RWPE2 (cell line): Measurements from ENCODE around the gene ERGIC1.

ENCODE experiments used
- ATAC-seq: fragments of 200-7000 bp; cut with Tn5 transposase; 3 replicates; pipeline ENCODE4 v1.9.1; 2021; ENCODE audit warnings: low read depth
- DNase-seq: peaks from one replicate; pipeline ENCODE4 v3.0.0-alpha.2; 2020; ENCODE audit warnings: low spot score
- H3K27ac ChIP-seq: fragments of 450-650 bp; 2 replicates; pipeline ENCODE4 v1.5.1; 2017; ENCODE audit warnings: mild to moderate bottlenecking; ENCODE audit not compliant: poor library complexity, severe bottlenecking
- H3K27me3 ChIP-seq: fragments of 250-450 bp; sonication (Bioruptor Pico); 2 replicates; pipeline ENCODE4 v1.5.1; 2021; ENCODE audit warnings: mild to moderate bottlenecking, moderate library complexity; ENCODE audit not compliant: insufficient read depth, poor library complexity, severe bottlenecking
- H3K36me3 ChIP-seq: fragments of 250-450 bp; sonication (Bioruptor Pico); 2 replicates; pipeline ENCODE4 v1.5.1; 2020; ENCODE audit warnings: low read depth, mild to moderate bottlenecking, moderate library complexity
- H3K4me1 ChIP-seq: fragments of 250-450 bp; sonication (Bioruptor Pico); 2 replicates; pipeline ENCODE4 v1.5.1; 2021; ENCODE audit warnings: mild to moderate bottlenecking, moderate library complexity; ENCODE audit not compliant: insufficient read depth, poor library complexity, severe bottlenecking
- H3K4me3 ChIP-seq: fragments of 250-450 bp; sonication (Bioruptor Pico); 2 replicates; pipeline ENCODE4 v1.5.1; 2021; ENCODE audit warnings: mild to moderate bottlenecking, moderate library complexity; ENCODE audit not compliant: severe bottlenecking
- H3K9me3 ChIP-seq: fragments of 250-450 bp; sonication (Bioruptor Pico); 2 replicates; pipeline ENCODE4 v1.5.1; 2021; ENCODE audit warnings: mild to moderate bottlenecking, moderate library complexity; ENCODE audit not compliant: severe bottlenecking
- CTCF ChIP-seq: fragments of 450-650 bp; IDR thresholded peaks from one replicate; pipeline ENCODE4 v1.5.1; 2017; ENCODE audit warnings: mild to moderate bottlenecking, moderate library complexity; ENCODE audit not compliant: poor library complexity, severe bottlenecking

Gene ERGIC1

GRCh38 chr5:172906436-172906835, 72.4 kb downstream of the ERGIC1 start:
- ATAC-seq = no peak
- no peak for TF ChIP-seq CTCF

GRCh38 chr5:172906888-172907287, 72.8 kb downstream of the ERGIC1 start:
- no peak for DNase-seq
- Histone ChIP-seq H3K27ac (peak overlapping the region; percentile 100), H3K36me3 (peaks cover 34% of the 10 kb centered on the region), H3K27me3 (no peaks in the 10 kb centered on the region), H3K4me1 (peaks cover 46% of the 10 kb centered on the region), H3K9me3 (no peaks in the 10 kb centered on the region), H3K4me3 (no peak overlapping the region)
- no peak for TF ChIP-seq CTCF
- no peak for ATAC-seq

More at GRCh38 chr5:172906436-172906835, 72.4 kb downstream of the ERGIC1 start:
- peaks cover 34% of the 10 kb centered on the region for H3K36me3 ChIP-seq
- no peak overlapping the region for H3K4me3 ChIP-seq
- peaks cover 46% of the 10 kb centered on the region for H3K4me1 ChIP-seq
- H3K27me3 ChIP-seq = no peaks in the 10 kb centered on the region
- DNase-seq = no peak
- H3K27ac ChIP-seq = peak overlapping the region; percentile 100
- no peaks in the 10 kb centered on the region for H3K9me3 ChIP-seq

GRCh38 chr5:172907657-172908056, 73.6 kb downstream of the ERGIC1 start:
- TF ChIP-seq CTCF = no peak
- ATAC-seq (no peak), DNase-seq (no peak)
- H3K27me3 ChIP-seq = no peaks in the 10 kb centered on the region
- H3K9me3 ChIP-seq = no peaks in the 10 kb centered on the region
- peak overlapping the region; percentile 100 for H3K27ac ChIP-seq
- H3K4me3 ChIP-seq = no peak overlapping the region
- H3K36me3 ChIP-seq = peaks cover 37% of the 10 kb centered on the region
- H3K4me1 ChIP-seq = peaks cover 39% of the 10 kb centered on the region

- ATAC-seq = no peak
- no peaks in the 10 kb centered on the region for H3K9me3 ChIP-seq
- TF ChIP-seq CTCF = no peak
These were observed 74.6 kb downstream of the ERGIC1 start for GRCh38 chr5:172908662-172909061.

DNA sequence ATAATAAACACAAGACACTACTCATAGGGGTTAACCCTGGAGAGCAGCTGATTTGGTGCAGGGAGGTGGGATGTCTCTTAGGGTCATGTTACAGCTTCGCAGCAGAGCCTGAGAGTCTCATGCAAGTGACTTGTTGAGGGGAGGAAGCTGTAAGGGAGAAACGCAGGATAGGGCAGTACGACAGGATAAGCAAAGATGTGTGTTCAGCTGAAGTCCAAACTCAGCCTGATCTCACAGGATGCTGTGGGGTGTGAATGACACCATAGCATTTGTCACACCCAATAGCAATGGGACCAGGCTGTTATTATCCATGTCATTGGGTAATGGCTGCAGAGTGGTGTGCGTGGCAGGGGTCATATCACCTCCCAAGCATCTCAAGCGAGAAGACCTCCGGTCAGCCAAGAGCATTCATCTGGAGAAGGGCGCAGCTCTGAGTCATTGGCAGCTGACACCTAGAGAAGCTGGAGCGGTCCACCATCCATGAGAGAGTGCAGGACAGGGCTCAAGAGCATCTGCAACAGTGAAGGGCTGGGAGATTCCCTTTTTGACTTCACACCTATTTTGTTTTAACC, 76.0 kb downstream of the ERGIC1 start:
- no peak overlapping the region for H3K4me3 ChIP-seq
- DNase-seq = no peak
- H3K4me1 ChIP-seq = peaks cover 18% of the 10 kb centered on the region
- no peaks in the 10 kb centered on the region for H3K9me3 ChIP-seq
- H3K36me3 ChIP-seq = peaks cover 52% of the 10 kb centered on the region
- no peak for ATAC-seq
- no peaks in the 10 kb centered on the region for H3K27me3 ChIP-seq
- peak overlapping the region; percentile 84 for H3K27ac ChIP-seq
- TF ChIP-seq CTCF = no peak

More at GRCh38 chr5:172908662-172909061, 74.6 kb downstream of the ERGIC1 start:
- Histone ChIP-seq H3K36me3 (peaks cover 40% of the 10 kb centered on the region), H3K4me1 (peaks cover 30% of the 10 kb centered on the region), H3K4me3 (no peak overlapping the region), H3K27me3 (no peaks in the 10 kb centered on the region), H3K27ac (peak overlapping the region; percentile 84)
- no peak for DNase-seq
